Right lobe of liver (tissue), 6 donors: Measurements from ENCODE around the gene PRDM16. TPM values are rescaled to one million over a fixed set of nuclear protein-coding genes. Genes with fewer than 3 reads are reported as not detected.

Experiments used
- ATAC-seq, 4 donors: fragments of 200-7000 bp; cut with Tn5 transposase; one replicate each; pipeline ENCODE4 v1.9.1; 2020; ENCODE audit warnings: mild to moderate bottlenecking in 4 of 4, moderate library complexity in 4 of 4
- DNase-seq, 3 donors: peaks; one replicate each; pipeline ENCODE4 v3.0.0-alpha.2; 2020
- H3K27ac ChIP-seq, 3 donors: fragments of 200-600 bp; one replicate each; pipeline ENCODE4 v1.8.0; 2022
- H3K27me3 ChIP-seq, 2 donors: fragments of 200-600 bp; one replicate each; pipeline ENCODE4 v1.8.0; 2022
- H3K36me3 ChIP-seq, 4 donors: fragments of 200-600 bp; sonication (generic) in 1 of 4; one replicate each; pipeline versions ENCODE4 v1.5.1 to v1.8.0; 2017 to 2022; ENCODE audit warnings: control low read depth in 1 of 4
- H3K4me1 ChIP-seq, 4 donors: fragments of 200-600 bp; sonication (generic) in 1 of 4; one replicate each; pipeline versions ENCODE4 v1.5.1 to v1.8.0; 2017 to 2022; ENCODE audit warnings: control low read depth in 1 of 4
- H3K4me3 ChIP-seq, 3 donors: fragments of 200-600 bp; one replicate each; pipeline ENCODE4 v1.8.0; 2022
- H3K9me3 ChIP-seq, 4 donors: fragments of 200-600 bp; sonication (generic) in 1 of 4; one replicate each; pipeline versions ENCODE4 v1.5.1 to v1.8.0; 2017 to 2022; ENCODE audit warnings: control low read depth in 1 of 4
- POLR2A ChIP-seq: fragments of 450-650 bp; IDR thresholded peaks from one replicate; pipeline ENCODE4 v1.6.1; 2017; ENCODE audit warnings: antibody characterized with exemption, mild to moderate bottlenecking
- WGBS: methylation state at CpG from one replicate; pipeline ENCODE4 v1.1.6; 2018; ENCODE audit warnings: low coverage, low lambda C conversion rate; ENCODE audit not compliant: insufficient coverage; ENCODE audit errors: missing lambda C conversion rate; 5-methylcytosine and 5-hydroxymethylcytosine counted together
- intact Hi-C, 2 donors: fragments of 100-400 bp; cut with DNase I; formaldehyde crosslinking; loops; one replicate each; pipeline versions ENCODE4 v1.11.2 to v1.14.1; 2022
- total RNA-seq, 6 experiments: library from RNA; depleted of rRNA in 2 of 6; stranded (reverse); fragments of >200 nt in 2 of 6; fragmentation: NEBNext Ultra II Directional in 3 of 6; extraction: Animal tissue kit (Norgen Biotek cat#: 25700) in 3 of 6; gene quantifications; one replicate each; pipeline versions ENCODE4 v1.1.0 to v1.2.4, GENCODE V29; 2016 to 2023
- TF ChIP-seq, protein P1 (sequence below), 4 donors: fragments of 200-600 bp in 3 of 4; fragments of 450-650 bp in 1 of 4; IDR thresholded peaks; one replicate each; pipeline versions ENCODE4 v1.5.1 to v1.8.0; 2016 to 2022; ENCODE audit warnings: antibody characterized with exemption in 4 of 4, mild to moderate bottlenecking in 2 of 4
- donor health status: DM: no; HTN: yes; CAD: no.
- donor health status: DM: no; HTN: no; CAD: no.
- donor health status: DM: no; HTN: no; CAD: no.
- donor health status: DM: no; HTN: yes; CAD: no.
- donor health status: DM: no; HTN: yes; CAD: no.

Gene PRDM16
- total RNA-seq, 6 experiments from 2014 or later: 0.06 to 0.75 (median 0.28) TPM

DNA sequence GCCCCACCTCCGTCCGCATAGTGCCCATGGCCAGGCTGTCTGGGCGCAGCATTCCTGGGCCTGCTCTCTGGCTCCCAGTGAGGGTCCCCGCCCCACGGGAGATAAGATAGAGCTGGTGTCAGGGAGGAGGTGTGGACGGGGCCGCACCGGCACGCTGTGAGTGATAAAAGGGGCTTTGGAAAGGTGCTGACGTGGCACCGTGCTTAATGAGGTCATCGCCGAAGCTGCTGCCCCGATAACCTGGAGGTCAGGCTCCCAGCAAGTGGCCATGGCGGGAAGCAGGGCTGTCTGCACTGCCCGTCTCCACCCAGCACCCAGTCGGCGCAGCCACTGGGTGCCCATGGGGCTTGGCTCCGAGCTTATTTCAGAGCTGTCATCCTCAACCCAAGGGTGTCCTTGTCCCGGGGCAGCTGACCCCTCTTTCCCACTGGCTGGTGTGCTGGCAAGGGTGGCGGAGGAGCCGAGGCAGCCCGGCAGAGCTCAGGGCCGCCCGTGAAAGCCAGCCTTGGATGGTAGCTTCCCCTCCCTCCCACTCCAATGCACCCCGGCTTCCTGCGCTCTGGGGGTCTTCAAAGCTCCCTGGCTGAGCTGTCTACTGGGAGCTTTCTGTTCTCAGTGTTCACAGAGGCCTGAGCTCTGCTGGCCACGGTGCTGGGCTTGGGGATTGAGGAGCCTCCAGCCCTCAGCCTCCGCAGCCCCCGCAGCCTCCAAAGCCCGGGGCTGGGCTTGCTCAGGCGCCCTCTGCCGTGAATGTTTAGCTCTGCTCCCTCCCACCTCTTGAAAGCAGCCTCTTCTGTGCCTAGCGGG is 280.4 kb downstream of the PRDM16 start:
- intact Hi-C loops: no loop called here
- ATAC-seq (peak in 1 of 4 donors; percentile 25), DNase-seq (no peak)
- H3K4me3 ChIP-seq: no peak overlapping the region
- no peaks in the 10 kb centered on the region for H3K4me1 ChIP-seq
- no peaks in the 10 kb centered on the region for H3K36me3 ChIP-seq
- H3K9me3 ChIP-seq: no peaks in the 10 kb centered on the region
- no peaks in the 10 kb centered on the region for H3K27me3 ChIP-seq
- TF ChIP-seq POLR2A: no peak
- TF ChIP-seq, protein P1, sequence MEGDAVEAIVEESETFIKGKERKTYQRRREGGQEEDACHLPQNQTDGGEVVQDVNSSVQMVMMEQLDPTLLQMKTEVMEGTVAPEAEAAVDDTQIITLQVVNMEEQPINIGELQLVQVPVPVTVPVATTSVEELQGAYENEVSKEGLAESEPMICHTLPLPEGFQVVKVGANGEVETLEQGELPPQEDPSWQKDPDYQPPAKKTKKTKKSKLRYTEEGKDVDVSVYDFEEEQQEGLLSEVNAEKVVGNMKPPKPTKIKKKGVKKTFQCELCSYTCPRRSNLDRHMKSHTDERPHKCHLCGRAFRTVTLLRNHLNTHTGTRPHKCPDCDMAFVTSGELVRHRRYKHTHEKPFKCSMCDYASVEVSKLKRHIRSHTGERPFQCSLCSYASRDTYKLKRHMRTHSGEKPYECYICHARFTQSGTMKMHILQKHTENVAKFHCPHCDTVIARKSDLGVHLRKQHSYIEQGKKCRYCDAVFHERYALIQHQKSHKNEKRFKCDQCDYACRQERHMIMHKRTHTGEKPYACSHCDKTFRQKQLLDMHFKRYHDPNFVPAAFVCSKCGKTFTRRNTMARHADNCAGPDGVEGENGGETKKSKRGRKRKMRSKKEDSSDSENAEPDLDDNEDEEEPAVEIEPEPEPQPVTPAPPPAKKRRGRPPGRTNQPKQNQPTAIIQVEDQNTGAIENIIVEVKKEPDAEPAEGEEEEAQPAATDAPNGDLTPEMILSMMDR (IDR thresholded peaks at IDR 0.05): no peak
- 31% methylated on average over 8 of the region's 34 CpGs for WGBS
- H3K27ac ChIP-seq: no peak overlapping the region

DNA sequence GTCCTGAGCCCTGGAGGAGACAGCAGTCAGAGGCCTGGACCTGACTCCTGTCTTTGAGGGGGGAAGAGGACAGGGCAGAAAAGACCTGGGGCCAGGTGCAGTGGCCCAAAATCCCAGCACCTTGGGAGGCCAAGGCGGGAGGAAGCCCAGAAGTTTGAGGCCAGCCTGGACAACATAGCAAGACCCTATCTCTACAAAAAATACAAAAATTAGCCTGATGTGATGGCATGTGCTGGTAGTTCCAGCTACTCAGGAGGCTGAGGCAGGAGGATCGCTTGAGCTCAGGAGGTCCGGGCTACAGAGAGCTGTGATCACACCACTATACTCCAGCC is 280.9 kb downstream of the PRDM16 start:
- no peaks in the 10 kb centered on the region for H3K27me3 ChIP-seq
- no peak for TF ChIP-seq POLR2A
- intact Hi-C loops: no loop called here
- WGBS: 100% methylated on average over 1 of the region's 3 CpGs
- no peak overlapping the region for H3K27ac ChIP-seq
- H3K9me3 ChIP-seq: no peaks in the 10 kb centered on the region
- H3K36me3 ChIP-seq: no peaks in the 10 kb centered on the region
- H3K4me3 ChIP-seq: no peak overlapping the region
- no peaks in the 10 kb centered on the region for H3K4me1 ChIP-seq
- ATAC-seq (no peak), DNase-seq (no peak)

DNA sequence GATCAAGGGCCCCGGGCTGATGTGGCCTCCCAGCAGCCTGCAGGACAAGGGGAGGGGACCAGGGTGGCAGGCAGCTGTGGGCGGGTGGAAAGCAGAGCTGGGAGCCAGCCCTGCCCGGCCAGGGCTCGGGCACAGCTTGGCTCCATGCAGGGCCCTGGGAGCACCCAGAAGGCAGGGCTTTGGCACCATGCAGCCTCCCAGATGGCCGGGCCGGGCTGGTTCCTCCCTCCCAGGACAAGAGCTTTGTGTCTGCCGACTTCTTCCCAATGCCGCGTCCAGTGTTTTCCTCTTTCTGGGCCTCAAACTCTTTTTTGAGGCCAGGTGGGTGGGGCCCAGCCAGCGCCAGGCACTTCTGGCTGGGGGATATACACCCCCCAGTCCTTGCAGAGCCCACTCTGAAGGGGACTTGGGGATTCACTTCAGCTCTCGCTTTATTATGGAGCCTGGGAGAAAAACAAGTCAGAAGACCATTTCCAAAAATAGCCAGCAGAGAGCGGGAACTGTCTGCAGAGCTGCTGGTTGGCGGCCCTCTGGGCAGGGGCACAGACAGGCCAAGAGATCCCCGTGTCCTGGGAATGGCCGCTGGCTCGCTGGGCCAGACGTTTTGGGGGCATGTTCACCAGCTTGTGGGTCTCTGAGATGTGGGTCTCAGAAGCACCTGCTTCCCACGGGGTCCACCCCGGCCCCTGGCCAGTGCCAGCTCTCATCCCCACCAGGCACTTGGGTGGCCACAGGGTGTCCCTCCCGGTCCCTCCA is 281.7 kb downstream of the PRDM16 start:
- Histone ChIP-seq H3K9me3 (no peaks in the 10 kb centered on the region), H3K27me3 (no peaks in the 10 kb centered on the region), H3K4me1 (no peaks in the 10 kb centered on the region), H3K4me3 (no peak overlapping the region), H3K27ac (no peak overlapping the region), H3K36me3 (no peaks in the 10 kb centered on the region)
- intact Hi-C loops: no loop called here
- DNase-seq: no peak
- ATAC-seq: no peak
- TF ChIP-seq POLR2A: no peak
- 50% methylated on average over 8 of the region's 20 CpGs for WGBS

DNA sequence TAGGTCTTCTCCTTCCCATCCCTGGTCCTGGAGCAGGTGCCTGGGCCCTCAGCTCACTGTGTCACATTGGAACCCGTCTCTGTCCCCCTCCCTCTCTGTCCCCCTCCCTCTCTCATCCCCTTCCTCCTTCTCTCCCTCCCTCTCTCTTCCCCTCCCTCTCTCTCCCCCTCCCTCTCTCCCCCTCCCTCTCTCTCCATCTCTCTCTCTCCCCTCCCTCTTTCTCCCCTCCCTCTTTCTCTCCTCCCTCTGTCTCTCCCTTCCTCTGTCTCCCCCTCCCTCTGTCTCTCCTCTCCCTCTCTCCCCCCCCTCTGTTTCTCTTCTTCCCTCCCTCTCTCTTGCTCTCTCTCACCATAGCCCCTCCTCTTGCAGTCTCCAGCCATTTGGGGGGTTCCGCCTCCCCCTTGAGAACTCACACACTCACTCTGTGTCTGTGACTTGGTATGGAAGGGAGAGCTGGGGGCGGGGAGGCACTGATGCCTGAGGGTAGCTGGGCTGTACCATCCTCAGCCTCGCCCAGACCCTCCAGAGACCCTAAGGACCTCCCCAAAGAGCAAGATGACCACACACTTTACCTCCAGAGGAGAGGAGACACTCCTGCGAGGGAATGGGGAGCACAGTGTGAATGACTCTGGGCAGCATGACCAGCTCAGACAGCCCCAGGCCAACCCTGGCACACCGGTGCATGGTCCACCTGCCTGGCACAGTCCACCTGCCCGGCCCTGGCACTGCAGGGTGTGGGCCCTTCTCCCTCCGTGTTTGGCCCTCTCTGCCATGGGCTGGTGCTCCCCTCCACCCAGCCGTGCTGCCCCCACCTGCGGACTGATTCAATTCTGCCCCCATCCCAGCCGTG is 282.7 kb downstream of the PRDM16 start:
- DNase-seq (no peak), ATAC-seq (no peak)
- no peak overlapping the region for H3K4me3 ChIP-seq
- no peaks in the 10 kb centered on the region for H3K9me3 ChIP-seq
- no peaks in the 10 kb centered on the region for H3K4me1 ChIP-seq
- WGBS: 61% methylated on average over 5 of the region's 11 CpGs
- no peaks in the 10 kb centered on the region for H3K36me3 ChIP-seq
- H3K27ac ChIP-seq: no peak overlapping the region
- TF ChIP-seq, protein P1 (IDR thresholded peaks at IDR 0.05): no peak
- TF ChIP-seq POLR2A: no peak
- H3K27me3 ChIP-seq: no peaks in the 10 kb centered on the region
- intact Hi-C loops: no loop called here

DNA sequence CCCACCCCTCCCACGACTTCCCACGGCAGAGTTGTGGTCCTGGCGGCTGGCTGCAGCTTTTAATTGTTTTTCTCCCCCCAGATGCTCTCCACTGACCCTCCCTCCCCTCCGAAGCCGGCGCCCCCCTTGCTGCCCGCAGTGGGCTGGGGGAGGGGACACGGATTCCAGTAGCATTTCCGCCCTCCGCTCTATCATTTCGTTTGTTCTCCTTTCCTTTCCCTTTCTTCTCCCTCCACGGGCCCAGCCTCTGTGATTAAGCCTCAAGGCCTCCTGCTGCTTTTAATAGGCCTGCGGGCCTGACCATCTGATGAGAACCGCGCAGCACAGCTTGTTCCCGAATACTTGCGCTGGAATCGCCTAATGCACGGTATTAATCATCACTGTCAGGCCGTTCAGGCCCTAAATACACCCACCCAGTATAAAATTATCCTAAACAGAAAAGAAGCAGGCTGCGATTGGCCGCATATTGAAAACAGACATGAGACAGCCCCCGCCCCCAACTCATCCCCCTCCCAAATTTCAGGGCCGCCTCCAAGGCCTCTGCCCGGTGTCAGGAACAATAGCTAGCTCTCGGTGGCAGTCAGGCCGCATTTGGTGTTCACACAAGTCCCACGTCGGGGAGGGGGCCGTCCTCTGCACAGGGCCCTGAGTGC is 283.4 kb downstream of the PRDM16 start:
- intact Hi-C loops: no loop called here
- DNase-seq: no peak
- Histone ChIP-seq H3K27me3 (no peaks in the 10 kb centered on the region), H3K36me3 (no peaks in the 10 kb centered on the region), H3K9me3 (no peaks in the 10 kb centered on the region), H3K4me3 (no peak overlapping the region), H3K27ac (no peak overlapping the region), H3K4me1 (no peaks in the 10 kb centered on the region)
- no peak for TF ChIP-seq POLR2A
- TF ChIP-seq, protein P1 (IDR thresholded peaks at IDR 0.05): no peak
- 42% methylated on average over 19 of the region's 30 CpGs for WGBS
- no peak for ATAC-seq
